ENCODE measurements around the gene GXYLT2. TPM values are rescaled to one million over a fixed set of nuclear protein-coding genes. Genes with fewer than 3 reads are reported as not detected.
A peak's percentile ranks its signal among the peaks of the same experiment; 100 is the strongest.

Gene GXYLT2
- total RNA-seq, 1 donor = 77.4 TPM

- H3K9me3 ChIP-seq (ENCODE audit: low read depth, low read length) = no peaks in the 10 kb centered on the region
- H3K4me3 ChIP-seq (ENCODE audit: insufficient read depth, low read length) = no peak overlapping the region
- peaks cover 18% of the 10 kb centered on the region for H3K4me1 ChIP-seq (ENCODE audit: insufficient read depth, low read length)
- no peak overlapping the region for H3K27ac ChIP-seq (ENCODE audit: low read depth, low read length)
- DNase-seq (ENCODE audit: insufficient read length, low spot score, missing footprints) = no peak
- H3K79me2 ChIP-seq (ENCODE audit: insufficient read depth, low read length) = peaks cover 39% of the 10 kb centered on the region
- no peak overlapping the region for H2AFZ ChIP-seq (ENCODE audit: low read length)
- peaks cover 11% of the 10 kb centered on the region for H3K36me3 ChIP-seq (ENCODE audit: insufficient read depth, low read length)
- H3K4me2 ChIP-seq (ENCODE audit: insufficient read depth, low read length) = peak overlapping the region; percentile 98
- no peaks in the 10 kb centered on the region for H4K20me1 ChIP-seq (ENCODE audit: insufficient read depth, low read length)
- H3K27me3 ChIP-seq (ENCODE audit: insufficient read depth, low read length) = no peaks in the 10 kb centered on the region
- TF ChIP-seq CTCF (IDR thresholded peaks at IDR 0.05; ENCODE audit: extremely low read depth, low read depth, low read length) = no peak
Measured at GRCh38 chr3:72846166-72846565, 41.7 kb upstream of the GXYLT2 start.

GRCh38 chr3:72847282-72847681 is 40.6 kb upstream of the GXYLT2 start:
- peak overlapping the region; percentile 75 for H3K27ac ChIP-seq (ENCODE audit: low read depth, low read length)
- H3K4me2 ChIP-seq (ENCODE audit: insufficient read depth, low read length) = peak overlapping the region; percentile 98
- no peaks in the 10 kb centered on the region for H3K9me3 ChIP-seq (ENCODE audit: low read depth, low read length)
- H2AFZ ChIP-seq (ENCODE audit: low read length) = peak overlapping the region; percentile 98
- TF ChIP-seq CTCF (IDR thresholded peaks at IDR 0.05; ENCODE audit: extremely low read depth, low read depth, low read length) = no peak
- H3K79me2 ChIP-seq (ENCODE audit: insufficient read depth, low read length) = peaks cover 39% of the 10 kb centered on the region
- peak overlapping the region; percentile 94 for H3K4me3 ChIP-seq (ENCODE audit: insufficient read depth, low read length)
- H3K36me3 ChIP-seq (ENCODE audit: insufficient read depth, low read length) = no peaks in the 10 kb centered on the region
- peaks cover 18% of the 10 kb centered on the region for H3K4me1 ChIP-seq (ENCODE audit: insufficient read depth, low read length)
- H3K27me3 ChIP-seq (ENCODE audit: insufficient read depth, low read length) = no peaks in the 10 kb centered on the region
- no peaks in the 10 kb centered on the region for H4K20me1 ChIP-seq (ENCODE audit: insufficient read depth, low read length)
- DNase-seq (ENCODE audit: insufficient read length, low spot score, missing footprints) = no peak

DNA sequence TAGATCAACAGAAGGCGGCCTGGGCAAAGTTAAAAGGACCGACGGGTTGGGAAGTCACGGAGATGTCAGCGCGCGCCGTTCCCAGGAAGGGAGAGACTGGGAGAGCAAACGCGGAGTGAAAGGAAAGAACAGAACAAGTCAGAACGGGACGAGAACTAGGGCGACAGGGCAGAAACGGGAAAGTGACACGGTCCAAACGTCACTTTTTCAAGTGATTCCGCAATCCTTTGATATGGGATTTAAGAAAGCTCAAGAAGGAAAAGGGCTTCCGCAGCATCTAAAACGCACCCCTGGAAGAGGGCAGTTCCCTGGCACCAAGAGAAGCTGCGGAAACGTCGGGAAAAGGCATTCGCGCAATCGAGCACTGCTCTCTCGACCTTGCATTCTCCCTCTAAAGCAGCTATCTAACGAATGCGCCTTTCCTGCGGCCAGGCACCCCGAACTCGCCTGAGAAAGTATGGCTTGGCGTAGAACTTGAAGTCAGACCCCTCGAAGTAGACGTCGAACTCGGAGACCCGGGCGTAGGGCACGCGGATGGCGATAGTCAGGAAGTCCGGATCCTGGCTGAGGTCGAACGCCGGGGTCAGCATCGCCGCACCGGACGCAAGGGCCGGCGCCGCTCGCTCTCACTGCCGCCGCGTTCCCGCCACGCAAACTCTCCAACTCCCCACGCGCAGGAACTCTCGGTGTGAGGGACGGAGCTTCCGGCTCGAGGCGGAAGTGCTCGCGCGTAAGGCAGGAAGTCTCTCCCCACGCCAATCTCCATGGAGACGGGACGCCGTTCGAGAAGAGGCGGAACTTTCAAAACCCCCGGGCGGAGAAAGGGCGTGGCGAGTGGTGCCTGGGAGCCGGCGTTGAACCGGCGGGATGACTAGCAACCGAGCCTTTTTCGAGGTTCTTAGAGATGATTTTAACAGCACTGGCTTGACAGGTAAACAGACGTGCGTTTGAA is 39.8 kb upstream of the GXYLT2 start, which contains the start of gene SHQ1:
TSS of gene SHQ1 (minus strand) at position 695 of the 952 bp plus-strand sequence. CDS start at position 590, 105 bp downstream.
- no peaks in the 10 kb centered on the region for H3K27me3 ChIP-seq (ENCODE audit: insufficient read depth, low read length)
- no peaks in the 10 kb centered on the region for H4K20me1 ChIP-seq (ENCODE audit: insufficient read depth, low read length)
- H3K9me3 ChIP-seq (ENCODE audit: low read depth, low read length) = no peaks in the 10 kb centered on the region
- peak within 1 kb of the TSS; percentile 98 for H3K4me2 ChIP-seq (ENCODE audit: insufficient read depth, low read length)
- H3K36me3 ChIP-seq (ENCODE audit: insufficient read depth, low read length) = no peaks in the 10 kb centered on the region
- H3K27ac ChIP-seq (ENCODE audit: low read depth, low read length) = peak within 1 kb of the TSS; percentile 75
- H2AFZ ChIP-seq (ENCODE audit: low read length) = peak within 1 kb of the TSS; percentile 98
- peak within 1 kb of the TSS; percentile 94 for H3K4me3 ChIP-seq (ENCODE audit: insufficient read depth, low read length)
- TF ChIP-seq CTCF (IDR thresholded peaks at IDR 0.05; ENCODE audit: extremely low read depth, low read depth, low read length) = no peak
- peak; percentile 93 for DNase-seq (ENCODE audit: insufficient read length, low spot score, missing footprints)
- H3K4me1 ChIP-seq (ENCODE audit: insufficient read depth, low read length) = peaks cover 18% of the 10 kb centered on the region
- H3K79me2 ChIP-seq (ENCODE audit: insufficient read depth, low read length) = peaks cover 39% of the 10 kb centered on the region

- Histone ChIP-seq H3K36me3 (ENCODE audit: insufficient read depth, low read length) (no peaks in the 10 kb centered on the region), H3K27me3 (ENCODE audit: insufficient read depth, low read length) (no peaks in the 10 kb centered on the region), H3K27ac (ENCODE audit: low read depth, low read length) (no peak overlapping the region), H3K4me3 (ENCODE audit: insufficient read depth, low read length) (peak overlapping the region; percentile 94), H3K9me3 (ENCODE audit: low read depth, low read length) (no peaks in the 10 kb centered on the region), H4K20me1 (ENCODE audit: insufficient read depth, low read length) (no peaks in the 10 kb centered on the region), H3K79me2 (ENCODE audit: insufficient read depth, low read length) (peaks cover 37% of the 10 kb centered on the region), H2AFZ (ENCODE audit: low read length) (peak overlapping the region; percentile 98), H3K4me2 (ENCODE audit: insufficient read depth, low read length) (peak overlapping the region; percentile 98), H3K4me1 (ENCODE audit: insufficient read depth, low read length) (peaks cover 18% of the 10 kb centered on the region)
- no peak for DNase-seq (ENCODE audit: insufficient read length, low spot score, missing footprints)
- no peak for TF ChIP-seq CTCF (IDR thresholded peaks at IDR 0.05; ENCODE audit: extremely low read depth, low read depth, low read length)
Measured at GRCh38 chr3:72848703-72849081, 39.2 kb upstream of the GXYLT2 start.

All from osteoblast (primary cell).